Lower lobe of right lung (tissue), 2 donors: ENCODE data around the gene ABCA4. TPM values are rescaled to one million over a fixed set of nuclear protein-coding genes. Genes with fewer than 3 reads are reported as not detected.

ENCODE experiments used
- ATAC-seq, 2 donors: fragments of 200-7000 bp; cut with Tn5 transposase; one replicate each; pipeline ENCODE4 v1.9.1; 2020 to 2022; ENCODE audit warnings: mild to moderate bottlenecking in 2 of 2, moderate library complexity in 2 of 2
- DNase-seq: peaks from one replicate; pipeline ENCODE4 v3.0.0-alpha.2; 2020
- H3K27ac ChIP-seq: fragments of 200-600 bp; one replicate; pipeline ENCODE4 v1.8.0; 2022
- H3K27me3 ChIP-seq: fragments of 200-600 bp; one replicate; pipeline ENCODE4 v1.8.0; 2022; ENCODE audit warnings: low read depth
- H3K36me3 ChIP-seq: fragments of 200-600 bp; one replicate; pipeline ENCODE4 v1.8.0; 2022; ENCODE audit warnings: mild to moderate bottlenecking
- H3K4me1 ChIP-seq: fragments of 200-600 bp; one replicate; pipeline ENCODE4 v1.8.0; 2022
- H3K4me3 ChIP-seq: fragments of 200-600 bp; one replicate; pipeline ENCODE4 v1.8.0; 2022; ENCODE audit warnings: mild to moderate bottlenecking
- H3K9me3 ChIP-seq: fragments of 200-600 bp; one replicate; pipeline ENCODE4 v1.8.0; 2022
- CTCF ChIP-seq: fragments of 200-600 bp; IDR thresholded peaks from one replicate; pipeline ENCODE4 v1.8.0; 2022; ENCODE audit warnings: antibody characterized with exemption, mild to moderate bottlenecking
- intact Hi-C: fragments of 100-400 bp; cut with DNase I; formaldehyde crosslinking; loops from one replicate; pipeline ENCODE4 v1.11.0; 2022
- total RNA-seq: library from RNA; stranded (reverse); fragmentation: NEBNext Ultra II Directional; extraction: Animal tissue kit (Norgen Biotek cat#: 25700); gene quantifications from one replicate; pipeline ENCODE4 v1.2.1, GENCODE V29; 2021
- donor health status: DM: no; HTN: yes; CAD: no; lungs with severe emphysema.

The ABCA4 gene
- total RNA-seq, 1 donor from 2014 or later = 1.9 TPM

- no peaks in the 10 kb centered on the region for H3K4me1 ChIP-seq
- H3K27me3 ChIP-seq = peaks cover 3% of the 10 kb centered on the region
- DNase-seq (no peak), ATAC-seq (no peak)
- no peak for TF ChIP-seq CTCF
- no peak overlapping the region for H3K4me3 ChIP-seq
- no peak overlapping the region for H3K27ac ChIP-seq
- no peaks in the 10 kb centered on the region for H3K36me3 ChIP-seq
- intact Hi-C loops = no loop called here
- no peaks in the 10 kb centered on the region for H3K9me3 ChIP-seq
Measured at GRCh38 chr1:94111879-94112278, 9.1 kb downstream of the ABCA4 start.

GRCh38 chr1:94110946-94111740 lies 9.8 kb downstream of the ABCA4 start:
- H3K9me3 ChIP-seq = no peaks in the 10 kb centered on the region
- peaks cover 3% of the 10 kb centered on the region for H3K27me3 ChIP-seq
- ATAC-seq (no peak), DNase-seq (no peak)
- no peak for TF ChIP-seq CTCF
- no peak overlapping the region for H3K27ac ChIP-seq
- no peaks in the 10 kb centered on the region for H3K36me3 ChIP-seq
- no peak overlapping the region for H3K4me3 ChIP-seq
- H3K4me1 ChIP-seq = no peaks in the 10 kb centered on the region
- intact Hi-C loops = no loop called here

- peaks cover 5% of the 10 kb centered on the region for H3K4me1 ChIP-seq
- no peak overlapping the region for H3K4me3 ChIP-seq
- peaks cover 3% of the 10 kb centered on the region for H3K27me3 ChIP-seq
- H3K9me3 ChIP-seq = no peaks in the 10 kb centered on the region
- intact Hi-C loops = no loop called here
- H3K27ac ChIP-seq = no peak overlapping the region
- ATAC-seq = no peak
- no peak for TF ChIP-seq CTCF
- no peaks in the 10 kb centered on the region for H3K36me3 ChIP-seq
- DNase-seq = no peak
Measured at GRCh38 chr1:94110021-94110761, 10.8 kb downstream of the ABCA4 start.

- Histone ChIP-seq H3K36me3 (no peaks in the 10 kb centered on the region), H3K27ac (no peak overlapping the region), H3K9me3 (no peaks in the 10 kb centered on the region), H3K4me3 (no peak overlapping the region), H3K27me3 (peaks cover 3% of the 10 kb centered on the region), H3K4me1 (peaks cover 5% of the 10 kb centered on the region)
- intact Hi-C loops = no loop called here
- ATAC-seq = no peak
- TF ChIP-seq CTCF = no peak
- no peak for DNase-seq
Measured at GRCh38 chr1:94109478-94109877, 11.5 kb downstream of the ABCA4 start.

GRCh38 chr1:94107141-94107540 lies 13.8 kb downstream of the ABCA4 start:
- Histone ChIP-seq H3K4me1 (peaks cover 5% of the 10 kb centered on the region), H3K4me3 (no peak overlapping the region), H3K27me3 (peaks cover 3% of the 10 kb centered on the region), H3K27ac (no peak overlapping the region), H3K36me3 (no peaks in the 10 kb centered on the region), H3K9me3 (no peaks in the 10 kb centered on the region)
- intact Hi-C loops = no loop called here
- DNase-seq (no peak), ATAC-seq (no peak)
- no peak for TF ChIP-seq CTCF
